ENCODE measurements around the gene WNT3.

GRCh38 chr17:46751425-46751824 lies 67.1 kb downstream of the WNT3 start:
- TF ChIP-seq ZNF274 (IDR thresholded peaks at IDR 0.05; ENCODE audit: low read depth, low read length), result no peak
- TF ChIP-seq SUZ12 (IDR thresholded peaks at IDR 0.05; ENCODE audit: extremely low read depth, insufficient read depth, insufficient read length), result no peak
- TF ChIP-seq YY1 (IDR thresholded peaks at IDR 0.05; ENCODE audit: insufficient read depth, insufficient read length), result no peak
